OCI-LY3 (cell line): ENCODE measurements around the gene TINCR.
"Not testable (repeated sequence)": the region's sequence is repeated elsewhere in the genome, so short reads cannot be mapped to it uniquely, and the experiment has no call there.

Experiments
- EZH2phosphoT487 ChIP-seq: fragments of 200-600 bp; shearing (Covaris generic); IDR thresholded peaks from 2 replicates; pipeline ENCODE4 v1.6.1; 2018; ENCODE audit warnings: antibody characterized with exemption, mixed run types, low read depth
- TF ChIP-seq, protein P1 (sequence below): fragments of 200-600, 300-600 bp; sonication (generic); IDR thresholded peaks from 2 replicates; pipeline ENCODE4 v1.5.1; 2014; ENCODE audit warnings: antibody characterized with exemption, low read length, low read depth

DNA sequence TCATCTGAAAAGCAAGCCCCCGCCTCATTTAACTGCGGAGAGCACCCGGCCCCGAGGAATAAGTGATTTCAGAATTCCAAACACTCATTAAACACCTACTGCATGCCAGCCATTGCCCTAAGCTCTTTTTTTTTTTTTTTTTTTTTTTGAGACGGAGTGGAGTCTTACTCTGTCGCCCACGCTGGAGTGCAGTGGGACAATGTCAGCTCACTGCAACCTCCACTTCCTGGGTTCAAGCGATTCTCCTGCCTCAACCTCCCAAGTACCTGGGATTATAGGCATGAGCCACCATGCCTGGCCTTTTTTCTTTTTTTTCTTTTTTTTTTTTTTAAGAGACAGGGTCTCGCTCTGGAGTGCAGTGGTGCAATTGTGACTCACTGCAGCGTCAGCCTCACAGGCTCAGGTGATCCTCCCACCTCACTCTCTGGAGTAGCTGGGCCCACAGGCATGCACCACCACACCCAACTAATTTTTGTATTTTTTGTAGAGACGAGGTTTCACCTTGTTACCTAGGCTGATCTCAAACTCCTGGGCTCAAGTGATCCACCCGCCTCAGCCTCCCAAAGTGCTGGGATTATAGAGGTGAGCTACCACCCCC, 30.7 kb downstream of the TINCR start:
- TF ChIP-seq, protein P1, sequence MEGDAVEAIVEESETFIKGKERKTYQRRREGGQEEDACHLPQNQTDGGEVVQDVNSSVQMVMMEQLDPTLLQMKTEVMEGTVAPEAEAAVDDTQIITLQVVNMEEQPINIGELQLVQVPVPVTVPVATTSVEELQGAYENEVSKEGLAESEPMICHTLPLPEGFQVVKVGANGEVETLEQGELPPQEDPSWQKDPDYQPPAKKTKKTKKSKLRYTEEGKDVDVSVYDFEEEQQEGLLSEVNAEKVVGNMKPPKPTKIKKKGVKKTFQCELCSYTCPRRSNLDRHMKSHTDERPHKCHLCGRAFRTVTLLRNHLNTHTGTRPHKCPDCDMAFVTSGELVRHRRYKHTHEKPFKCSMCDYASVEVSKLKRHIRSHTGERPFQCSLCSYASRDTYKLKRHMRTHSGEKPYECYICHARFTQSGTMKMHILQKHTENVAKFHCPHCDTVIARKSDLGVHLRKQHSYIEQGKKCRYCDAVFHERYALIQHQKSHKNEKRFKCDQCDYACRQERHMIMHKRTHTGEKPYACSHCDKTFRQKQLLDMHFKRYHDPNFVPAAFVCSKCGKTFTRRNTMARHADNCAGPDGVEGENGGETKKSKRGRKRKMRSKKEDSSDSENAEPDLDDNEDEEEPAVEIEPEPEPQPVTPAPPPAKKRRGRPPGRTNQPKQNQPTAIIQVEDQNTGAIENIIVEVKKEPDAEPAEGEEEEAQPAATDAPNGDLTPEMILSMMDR = not testable (repeated sequence)
- not testable (repeated sequence) for TF ChIP-seq EZH2phosphoT487
